Right renal pelvis (tissue), 4 donors: ENCODE data around the gene MCIDAS. TPM values are rescaled to one million over a fixed set of nuclear protein-coding genes. Genes with fewer than 3 reads are reported as not detected.

Experiments
- DNase-seq, 4 donors: peaks; one replicate each; pipeline ENCODE4 v3.0.0-alpha.2; 2013; ENCODE audit warnings: low read depth in 4 of 4, low spot score in 3 of 4, missing footprints in 1 of 4
- polyA plus RNA-seq, 4 donors: library from polyadenylated mRNA; unstranded; fragments of 120-200 nt; gene quantifications; one replicate each; pipeline ENCODE4 v1.2.1, GENCODE V29; 2013; ENCODE audit not compliant: insufficient read length in 4 of 4

The MCIDAS gene
- polyA plus RNA-seq, 4 donors, result 0.75 to 1.4 (median 0.91) TPM

DNA sequence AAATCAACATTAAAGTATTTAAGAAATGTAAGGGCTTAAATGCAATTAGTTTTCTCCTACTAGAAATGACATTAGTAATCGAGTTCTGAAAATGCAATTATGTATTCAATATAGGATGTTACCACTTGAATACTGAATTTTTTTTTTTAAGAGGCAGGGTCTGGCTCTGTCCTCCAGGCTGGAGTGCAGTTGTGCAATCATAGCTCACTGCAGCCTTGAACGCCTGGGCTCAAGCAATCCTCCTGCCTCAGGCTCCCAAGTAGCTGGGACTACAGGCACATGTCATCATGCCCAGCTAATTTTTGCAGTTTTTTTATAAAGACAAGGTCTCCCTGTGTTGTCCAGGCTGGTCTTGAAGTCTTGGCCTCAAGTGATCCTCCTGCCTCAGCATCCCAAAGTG is 55.6 kb downstream of the MCIDAS start:
- no peak for DNase-seq

Other genes starting within 250 kb of the MCIDAS start
- 10 to 100 TPM in 3 of 4 donors, 1 to 10 TPM in 1; 7.1 to 16.2 (median 14.0) TPM for gene ESM1, start 241.7 kb downstream of the MCIDAS start, polyA plus RNA-seq
- gene GZMK, start 203.1 kb downstream of the MCIDAS start, polyA plus RNA-seq, result under 1 TPM in 1 of 4 donors, not detected in 3; 0.05 TPM
- under 1 TPM; 0.31 to 0.69 (median 0.58) TPM for gene GZMA, start 124.7 kb downstream of the MCIDAS start, polyA plus RNA-seq
- 10 to 100 TPM; 81.9 to 95.1 (median 85.3) TPM for gene GPX8, start 67.1 kb downstream of the MCIDAS start, polyA plus RNA-seq
- gene CDC20B, start 54.1 kb downstream of the MCIDAS start, polyA plus RNA-seq, result 1 to 10 TPM in 1 of 4 donors, under 1 TPM in 3; 0.65 to 1.0 (median 0.83) TPM
- 1 to 10 TPM; 5.7 to 8.2 (median 7.2) TPM for gene CCNO, start 6.3 kb upstream of the MCIDAS start, polyA plus RNA-seq
- gene DHX29, start 80.4 kb upstream of the MCIDAS start, polyA plus RNA-seq, result 10 to 100 TPM; 38.9 to 49.1 (median 47.3) TPM
- gene MTREX, start 80.7 kb upstream of the MCIDAS start, polyA plus RNA-seq, result 100 to 1,000 TPM in 2 of 4 donors, 10 to 100 TPM in 2; 74.9 to 105 (median 98.7) TPM